ENCODE results near the gene HSP90AB1.

HSP90AB1 gene

GRCh38 chr6:44234101-44235025, 12.5 kb upstream of the HSP90AB1 start:
- peak in 1 of 2 experiments; percentile 51 for DNase-seq (ENCODE audit: low read depth in 1 of 2, low spot score in 1 of 2)

GRCh38 chr6:44235269-44235668, 11.6 kb upstream of the HSP90AB1 start:
- H3K27ac ChIP-seq (replicated peaks): peak overlapping the region; percentile 84
- no peak for TF ChIP-seq POLR2AphosphoS5 (IDR thresholded peaks at IDR 0.05; ENCODE audit: low read depth)
- TF ChIP-seq CTCF (IDR thresholded peaks at IDR 0.05; ENCODE audit: insufficient read depth, low read length): no peak
- no peak for TF ChIP-seq SPI1 (IDR thresholded peaks at IDR 0.05; ENCODE audit: borderline replicate concordance, low read depth)
- no peak for TF ChIP-seq GABPA (IDR thresholded peaks at IDR 0.05; ENCODE audit: low read depth)
- no peak for TF ChIP-seq REST (IDR thresholded peaks at IDR 0.05; ENCODE audit: insufficient replicate concordance, low read depth)

More at GRCh38 chr6:44234101-44235025, 12.5 kb upstream of the HSP90AB1 start:
- Histone ChIP-seq H3K27me3 (ENCODE audit: insufficient read depth, poor library complexity, severe bottlenecking) (no peaks in the 10 kb centered on the region), H3K4me3 (replicated peaks; ENCODE audit: insufficient read depth, low read length) (no peak overlapping the region), H3K27ac (replicated peaks) (peak overlapping the region; percentile 84)
- TF ChIP-seq GABPA (IDR thresholded peaks at IDR 0.05; ENCODE audit: low read depth) (no peak), REST (IDR thresholded peaks at IDR 0.05; ENCODE audit: insufficient replicate concordance, low read depth) (no peak), POLR2AphosphoS5 (IDR thresholded peaks at IDR 0.05; ENCODE audit: low read depth) (no peak), CTCF (IDR thresholded peaks at IDR 0.05; ENCODE audit: insufficient read depth, low read length) (peak; percentile 53), SPI1 (IDR thresholded peaks at IDR 0.05; ENCODE audit: borderline replicate concordance, low read depth) (peak; percentile 4; the same call in 1 of the 2 replicates)

GRCh38 chr6:44235891-44236516, 10.9 kb upstream of the HSP90AB1 start:
- H3K4me3 ChIP-seq (replicated peaks; ENCODE audit: insufficient read depth, low read length): no peak overlapping the region
- H3K27me3 ChIP-seq (ENCODE audit: insufficient read depth, poor library complexity, severe bottlenecking): no peaks in the 10 kb centered on the region
- H3K27ac ChIP-seq (replicated peaks): no peak overlapping the region
- TF ChIP-seq REST (IDR thresholded peaks at IDR 0.05; ENCODE audit: insufficient replicate concordance, low read depth) (no peak), CTCF (IDR thresholded peaks at IDR 0.05; ENCODE audit: insufficient read depth, low read length) (no peak), SPI1 (IDR thresholded peaks at IDR 0.05; ENCODE audit: borderline replicate concordance, low read depth) (no peak), POLR2AphosphoS5 (IDR thresholded peaks at IDR 0.05; ENCODE audit: low read depth) (no peak), GABPA (IDR thresholded peaks at IDR 0.05; ENCODE audit: low read depth) (no peak)
- no peak for DNase-seq (ENCODE audit: low read depth in 1 of 2, low spot score in 1 of 2)

More at GRCh38 chr6:44235269-44235668, 11.6 kb upstream of the HSP90AB1 start:
- no peak overlapping the region for H3K4me3 ChIP-seq (replicated peaks; ENCODE audit: insufficient read depth, low read length)
- no peaks in the 10 kb centered on the region for H3K27me3 ChIP-seq (ENCODE audit: insufficient read depth, poor library complexity, severe bottlenecking)
- DNase-seq (ENCODE audit: low read depth in 1 of 2, low spot score in 1 of 2): no peak
